ENCODE data around the gene FOXB2.
"Not testable (repeated sequence)": the region's sequence is repeated elsewhere in the genome, so short reads cannot be mapped to it uniquely, and the experiment has no call there.

FOXB2 gene

DNA sequence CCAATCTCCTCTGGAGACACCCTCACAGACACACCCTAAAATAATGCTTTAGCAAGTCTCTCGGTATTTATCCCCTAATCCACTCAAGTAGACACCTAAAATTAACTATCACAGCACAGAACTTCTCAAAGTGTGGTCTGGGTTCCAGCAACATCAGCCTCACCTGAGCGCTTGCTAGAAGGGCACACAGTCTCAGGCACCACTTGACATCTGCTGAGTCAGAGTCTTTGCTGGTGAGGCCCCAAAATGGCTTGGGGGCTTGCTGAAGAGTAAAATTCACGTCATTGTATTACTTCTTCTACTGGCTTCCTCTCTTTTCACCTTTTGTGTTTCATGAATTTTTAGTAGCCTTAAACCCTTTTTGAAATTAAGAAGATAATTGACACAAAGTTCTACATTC is 9.0 kb downstream of the FOXB2 start:
- in situ Hi-C loops (cut with MboI; ENCODE audit: low pct_unique_long_range_greater_than_20kb, low sequenced_read_pairs) = no loop called here
- no peak for DNase-seq

GRCh38 chr9:77030045-77030444 is 10.6 kb downstream of the FOXB2 start:
- in situ Hi-C loops (cut with MboI; ENCODE audit: low pct_unique_long_range_greater_than_20kb, low sequenced_read_pairs) = no loop called here
- no peak for DNase-seq

GRCh38 chr9:77038281-77039036 is 19.0 kb downstream of the FOXB2 start:
- no peak for DNase-seq
- in situ Hi-C loops (cut with MboI; ENCODE audit: low pct_unique_long_range_greater_than_20kb, low sequenced_read_pairs) = no loop called here

DNA sequence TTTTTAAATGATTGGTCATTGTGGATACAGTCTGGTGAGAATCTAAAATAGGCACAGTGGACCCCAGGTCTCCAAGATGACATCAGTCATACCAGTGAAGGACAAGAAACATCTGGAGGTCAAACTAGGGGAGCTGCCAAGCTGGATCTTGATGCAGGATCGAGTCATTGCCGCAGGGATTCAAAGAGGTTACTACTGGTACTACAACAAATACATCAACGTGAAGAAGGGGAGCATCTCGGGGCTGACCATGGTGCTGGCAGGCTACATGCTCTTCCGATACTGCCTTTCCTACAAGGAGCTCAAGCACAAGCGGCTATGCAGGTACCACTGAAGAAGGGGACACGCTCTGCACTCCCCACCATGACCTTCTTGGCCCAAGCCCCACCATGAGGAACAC is 20.9 kb downstream of the FOXB2 start:
- DNase-seq = no peak
- in situ Hi-C loops (cut with MboI; ENCODE audit: low pct_unique_long_range_greater_than_20kb, low sequenced_read_pairs) = no loop called here

DNA sequence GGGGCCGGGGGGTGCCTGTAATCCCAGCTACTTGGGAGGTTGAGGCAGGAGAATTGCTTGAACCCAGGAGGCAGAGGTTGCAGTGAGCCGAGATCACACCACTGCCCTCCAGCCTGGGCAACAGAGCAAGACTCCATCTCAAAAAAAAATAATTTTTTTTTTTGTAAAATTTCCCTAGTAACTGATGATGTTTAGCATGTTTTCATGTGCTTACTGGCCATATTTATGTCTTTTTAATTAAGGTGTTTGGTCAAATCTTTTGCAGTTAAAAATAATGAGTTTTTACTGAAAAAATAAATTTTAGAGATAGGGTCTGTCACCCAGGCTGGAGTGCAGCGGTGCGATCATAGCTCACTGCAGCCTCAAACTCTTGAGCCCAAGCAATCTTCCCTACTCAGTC is 24.3 kb downstream of the FOXB2 start:
- DNase-seq; in situ Hi-C loops (cut with MboI; ENCODE audit: low pct_unique_long_range_greater_than_20kb, low sequenced_read_pairs): not testable (repeated sequence)

GRCh38 chr9:77060681-77061080 is 41.2 kb downstream of the FOXB2 start:
- DNase-seq; in situ Hi-C loops (cut with MboI; ENCODE audit: low pct_unique_long_range_greater_than_20kb, low sequenced_read_pairs): not testable (repeated sequence)

GRCh38 chr9:77063645-77064285 is 44.3 kb downstream of the FOXB2 start:
- in situ Hi-C loops (cut with MboI; ENCODE audit: low pct_unique_long_range_greater_than_20kb, low sequenced_read_pairs) = no loop called here
- no peak for DNase-seq

- no peak for DNase-seq
- in situ Hi-C loops (cut with MboI; ENCODE audit: low pct_unique_long_range_greater_than_20kb, low sequenced_read_pairs) = no loop called here
Observed at GRCh38 chr9:77066388-77066787, 46.9 kb downstream of the FOXB2 start.
